Stimulated activated CD4-positive, alpha-beta T cell treated with anti-CD3 and anti-CD28 coated beads, TNF-alpha, amount 100 ng/mL, for 1 hour (primary cell): ENCODE results near the gene NBPF9.
"Not testable (repeated sequence)": the region's sequence is repeated elsewhere in the genome, so short reads cannot be mapped to it uniquely, and the experiment has no call there.

Experiments
- DNase-seq, 3 donors: peaks; one replicate each; pipeline ENCODE4 v3.0.0-alpha.2; 2020; ENCODE audit warnings: low read depth in 3 of 3, low spot score in 1 of 3

Gene NBPF9

DNA sequence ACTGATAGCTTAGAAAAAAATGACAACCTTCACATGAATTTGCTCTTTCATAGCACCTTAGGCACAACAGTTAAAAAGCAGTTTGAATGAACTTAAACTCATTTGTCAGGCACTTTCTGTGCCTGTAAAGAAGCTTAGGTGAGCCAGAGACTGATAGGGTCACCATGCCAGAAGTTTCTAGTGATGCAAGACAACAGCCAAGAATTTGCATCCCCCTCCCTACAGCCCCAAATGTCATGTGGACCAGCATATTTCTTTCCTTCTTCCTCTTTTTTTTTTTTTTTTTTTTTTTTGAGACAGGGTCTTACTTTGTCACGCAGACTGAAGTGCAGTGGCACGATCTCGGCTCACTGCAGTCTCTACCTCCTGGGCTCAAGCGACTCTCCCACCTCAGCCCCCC lies 89.8 kb downstream of the NBPF9 start:
- not testable (repeated sequence) for DNase-seq

DNA sequence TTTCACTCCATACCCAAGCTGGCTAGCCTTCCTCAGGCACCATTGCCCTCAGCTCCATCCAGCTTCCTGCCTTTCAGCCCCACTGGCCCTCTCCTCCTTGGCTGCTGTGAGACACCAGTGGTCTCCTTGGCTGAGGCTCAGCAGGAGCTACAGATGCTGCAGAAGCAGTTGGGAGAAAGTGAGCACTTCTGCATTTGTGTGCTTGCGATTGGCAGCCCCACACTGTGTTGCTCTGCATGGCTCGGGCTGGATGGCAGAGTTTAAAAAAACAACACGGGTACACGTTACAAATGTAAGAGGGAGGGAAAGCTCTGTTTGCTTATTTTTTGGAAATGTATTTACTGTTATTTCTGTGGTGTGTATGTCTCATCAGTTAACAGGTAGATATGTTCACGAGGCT lies 90.8 kb downstream of the NBPF9 start:
- DNase-seq, result not testable (repeated sequence)

- not testable (repeated sequence) for DNase-seq
These were observed 93.6 kb downstream of the NBPF9 start for GRCh38 chr1:149009761-149010160.

DNA sequence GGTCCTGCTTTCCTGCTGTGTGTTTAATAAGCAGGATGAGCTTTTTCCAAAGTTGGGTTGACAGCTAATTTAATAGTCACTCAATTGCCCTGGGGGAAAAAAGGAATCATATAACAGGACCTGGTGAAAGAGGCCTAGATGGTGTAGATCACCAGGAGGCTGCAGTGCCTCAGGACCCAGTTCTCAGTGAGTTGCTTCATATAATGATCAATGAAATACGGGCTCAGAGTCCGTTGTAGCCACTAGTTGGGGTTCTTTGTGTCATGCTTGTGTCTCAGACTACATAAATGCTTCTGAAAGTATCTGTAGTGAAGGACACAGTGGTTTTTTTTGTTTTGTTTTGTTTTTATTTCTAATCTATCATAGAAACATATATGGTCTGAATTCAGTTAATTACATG lies 94.6 kb downstream of the NBPF9 start:
- DNase-seq, result not testable (repeated sequence)

DNA sequence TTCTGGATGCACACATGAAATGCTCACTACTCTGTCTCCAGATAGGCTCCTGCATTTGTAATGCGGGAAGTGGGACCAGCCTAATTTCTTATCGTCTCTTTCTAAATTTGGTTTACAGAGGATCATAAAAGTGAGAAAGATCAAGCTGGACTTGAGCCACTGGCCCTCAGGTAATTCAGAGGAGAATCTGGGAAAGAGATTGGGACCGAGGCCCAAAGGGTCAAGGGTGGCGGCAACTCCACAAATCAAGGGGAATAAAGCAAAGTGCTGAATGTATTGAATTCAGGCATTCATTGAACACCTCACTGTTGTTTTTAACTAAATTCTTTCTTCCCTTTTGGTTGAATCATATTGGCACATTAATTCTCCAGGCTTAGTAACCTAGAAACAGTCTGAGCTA lies 95.0 kb downstream of the NBPF9 start:
- DNase-seq, result not testable (repeated sequence)
